ENCODE measurements around the gene EZR. TPM values are rescaled to one million over a fixed set of nuclear protein-coding genes. Genes with fewer than 3 reads are reported as not detected.

The EZR gene
- total and polyA plus RNA-seq, 4 experiments from 2014 or later: 260 to 277 (median 266) TPM

GRCh38 chr6:158780246-158780884 is 38.8 kb downstream of the EZR start:
- no peak for DNase-seq
- intact Hi-C loops (cut with micrococcal nuclease): no loop called here
- peaks cover 18% of the 10 kb centered on the region for H3K4me1 ChIP-seq (ENCODE audit: insufficient read depth, low read length)
- no peak overlapping the region for H3K4me3 Mint-ChIP-seq
- no peaks in the 10 kb centered on the region for H3K27me3 Mint-ChIP-seq
- H3K27ac ChIP-seq (ENCODE audit: low read depth, low read length): no peak overlapping the region
- peak overlapping the region; percentile 13 to 88 (median 81) for H3K27ac Mint-ChIP-seq
- H3K4me3 ChIP-seq (ENCODE audit: low read length in 2 of 2): no peak overlapping the region
- peaks cover 19 to 65% (median 34%) of the 10 kb centered on the region in 4 donors for H3K4me1 Mint-ChIP-seq
- H3K36me3 ChIP-seq (ENCODE audit: insufficient read depth, low read length): peaks cover 87% of the 10 kb centered on the region
- H3K9me3 Mint-ChIP-seq: no peaks in the 10 kb centered on the region
- no peaks in the 10 kb centered on the region for H3K9me3 ChIP-seq (ENCODE audit: control insufficient read depth in 1 of 2, low read length in 2 of 2)
- POLR2A ChIA-PET (ENCODE audit: partially characterized antibody): interaction anchor here (0.9 to 2.7 kb wide), 4 partner anchors 9 to 34 kb away, joined by 3 to 10 read pairs (median 6); no protein-coding TSS in a partner anchor
- H3K36me3 Mint-ChIP-seq: peaks cover 82 to 94% of the 10 kb centered on the region in 2 donors
- H3K27me3 ChIP-seq (ENCODE audit: insufficient read depth, low read length): no peaks in the 10 kb centered on the region
- CTCF ChIA-PET (ENCODE audit: partially characterized antibody): interaction anchor here (1.0 to 1.7 kb wide), 4 partner anchors 9 to 566 kb away, joined by 3 to 5 read pairs (median 3); no protein-coding TSS in a partner anchor

DNA sequence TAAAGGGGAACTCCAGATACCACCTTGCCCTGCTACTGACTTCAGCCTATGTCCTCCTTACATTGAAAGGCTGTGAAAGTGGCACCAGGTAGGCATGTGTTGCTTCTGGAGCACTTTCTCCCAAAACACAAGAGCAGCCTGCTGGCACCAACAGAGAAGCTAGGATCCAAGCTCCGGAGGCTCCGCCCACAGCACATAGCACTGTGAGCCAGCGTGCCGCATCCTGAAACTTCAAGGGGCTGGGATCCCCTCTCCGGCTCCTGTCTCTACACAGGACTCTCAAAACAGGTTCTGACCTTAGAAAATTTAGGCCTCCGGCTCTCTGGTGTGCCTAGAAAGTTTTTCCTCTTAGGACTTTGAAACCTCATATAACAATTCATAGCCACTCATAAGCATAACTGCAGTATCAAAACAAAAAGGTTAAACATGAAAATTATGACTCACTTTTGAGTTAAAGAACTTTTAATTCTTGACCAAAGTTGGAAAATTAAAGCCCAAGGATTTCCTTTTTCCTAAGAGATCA is 41.1 kb downstream of the EZR start:
- ChIA-PET POLR2A (ENCODE audit: partially characterized antibody) (interaction anchor here (0.9 kb wide), 1 partner anchor 41 kb away, joined by 3 read pairs; the partner anchor contains the start of gene EZR), CTCF (ENCODE audit: partially characterized antibody) (no interaction called here)
- peak overlapping the region in 6 of 7 donors; percentile 5 to 90 (median 76) for H3K27ac Mint-ChIP-seq
- no peaks in the 10 kb centered on the region for H3K9me3 Mint-ChIP-seq
- DNase-seq: no peak
- Histone ChIP-seq H3K36me3 (ENCODE audit: insufficient read depth, low read length) (peaks cover 85% of the 10 kb centered on the region), H3K27me3 (ENCODE audit: insufficient read depth, low read length) (no peaks in the 10 kb centered on the region), H3K9me3 (ENCODE audit: control insufficient read depth in 1 of 2, low read length in 2 of 2) (no peaks in the 10 kb centered on the region), H3K27ac (ENCODE audit: low read depth, low read length) (no peak overlapping the region), H3K4me1 (ENCODE audit: insufficient read depth, low read length) (peaks cover 23% of the 10 kb centered on the region), H3K4me3 (ENCODE audit: low read length in 2 of 2) (no peak overlapping the region)
- peaks cover 74 to 94% of the 10 kb centered on the region in 2 donors for H3K36me3 Mint-ChIP-seq
- peaks cover 30 to 68% (median 41%) of the 10 kb centered on the region in 4 donors for H3K4me1 Mint-ChIP-seq
- H3K4me3 Mint-ChIP-seq: no peak overlapping the region
- no peaks in the 10 kb centered on the region for H3K27me3 Mint-ChIP-seq
- intact Hi-C loops (cut with micrococcal nuclease): no loop called here

DNA sequence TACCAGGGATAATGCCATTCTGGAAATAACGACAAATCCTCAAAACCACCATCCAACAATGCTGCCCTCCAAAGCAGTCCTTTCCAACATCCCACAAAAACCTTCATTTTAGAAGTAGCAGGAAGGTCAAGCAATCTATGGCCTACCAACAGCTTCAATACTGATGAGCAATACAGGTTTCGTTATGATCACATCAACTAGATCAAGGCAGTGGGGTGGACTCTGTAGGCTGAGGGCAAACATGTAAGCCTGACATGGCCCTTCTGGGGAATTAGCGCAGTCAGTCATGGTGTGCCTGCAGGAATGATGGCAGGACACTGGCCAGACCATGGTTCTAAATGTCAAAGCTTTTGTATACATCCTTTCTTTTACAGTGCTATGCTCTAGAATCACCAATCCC is 41.7 kb downstream of the EZR start:
- peaks cover 72 to 94% of the 10 kb centered on the region in 2 donors for H3K36me3 Mint-ChIP-seq

DNA sequence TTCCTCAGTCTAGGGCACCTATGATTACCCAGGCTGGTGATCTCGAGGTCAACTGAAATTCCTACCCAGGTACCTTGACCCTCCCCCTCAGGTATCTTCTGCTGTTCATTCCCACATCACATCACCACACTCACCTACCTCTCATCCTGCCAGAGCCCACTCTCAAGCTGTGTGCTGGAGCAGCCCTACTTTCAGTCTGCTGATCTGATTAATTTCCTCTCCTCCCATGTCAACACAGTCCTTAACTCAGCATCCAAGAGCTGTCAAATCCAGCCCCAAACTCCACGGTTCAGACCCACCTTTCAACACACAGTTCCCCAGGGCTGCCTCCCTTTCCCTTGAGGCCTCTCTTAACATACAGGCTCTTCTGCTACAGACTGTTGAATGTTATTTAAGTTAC is 42.4 kb downstream of the EZR start:
- peaks cover 85% of the 10 kb centered on the region for H3K36me3 ChIP-seq (ENCODE audit: insufficient read depth, low read length)
- H3K36me3 Mint-ChIP-seq: peaks cover 71 to 94% of the 10 kb centered on the region in 2 donors
- no peaks in the 10 kb centered on the region for H3K27me3 ChIP-seq (ENCODE audit: insufficient read depth, low read length)
- peaks cover 36% of the 10 kb centered on the region for H3K4me1 ChIP-seq (ENCODE audit: insufficient read depth, low read length)
- H3K9me3 Mint-ChIP-seq: no peaks in the 10 kb centered on the region
- H3K9me3 ChIP-seq (ENCODE audit: control insufficient read depth in 1 of 2, low read length in 2 of 2): no peaks in the 10 kb centered on the region
- CTCF ChIA-PET (ENCODE audit: partially characterized antibody): no interaction called here
- H3K4me1 Mint-ChIP-seq: peaks cover 41 to 81% (median 52%) of the 10 kb centered on the region in 4 donors
- H3K4me3 Mint-ChIP-seq: no peak overlapping the region
- intact Hi-C loops (cut with micrococcal nuclease): no loop called here
- POLR2A ChIA-PET (ENCODE audit: partially characterized antibody): interaction anchor here (0.8 to 1.6 kb wide), 4 partner anchors 8 to 43 kb away, joined by 3 to 5 read pairs (median 3); partner anchors contain the start of gene EZR
- no peak for DNase-seq
- H3K27me3 Mint-ChIP-seq: no peaks in the 10 kb centered on the region
- no peak overlapping the region for H3K27ac ChIP-seq (ENCODE audit: low read depth, low read length)
- H3K4me3 ChIP-seq (ENCODE audit: low read length in 2 of 2): no peak overlapping the region
- H3K27ac Mint-ChIP-seq: peak overlapping the region; percentile 14 to 90 (median 87)

More for the DNA sequence above, 41.7 kb downstream of the EZR start:
- Mint-ChIP-seq H3K4me1 (peaks cover 35 to 73% (median 47%) of the 10 kb centered on the region in 4 donors), H3K9me3 (no peaks in the 10 kb centered on the region), H3K27me3 (no peaks in the 10 kb centered on the region), H3K4me3 (no peak overlapping the region), H3K27ac (peak overlapping the region; percentile 44 to 90 (median 80))
- intact Hi-C loops (cut with micrococcal nuclease): no loop called here
- H3K4me3 ChIP-seq (ENCODE audit: low read length in 2 of 2): no peak overlapping the region
- peaks cover 28% of the 10 kb centered on the region for H3K4me1 ChIP-seq (ENCODE audit: insufficient read depth, low read length)
- H3K27ac ChIP-seq (ENCODE audit: low read depth, low read length): no peak overlapping the region
- CTCF ChIA-PET (ENCODE audit: partially characterized antibody): no interaction called here
- no peaks in the 10 kb centered on the region for H3K27me3 ChIP-seq (ENCODE audit: insufficient read depth, low read length)
- H3K36me3 ChIP-seq (ENCODE audit: insufficient read depth, low read length): peaks cover 85% of the 10 kb centered on the region
- POLR2A ChIA-PET (ENCODE audit: partially characterized antibody): interaction anchor here (1.0 to 1.6 kb wide), 2 partner anchors 9 to 42 kb away, joined by 3 read pairs; partner anchors contain the start of gene EZR
- no peak for DNase-seq
- H3K9me3 ChIP-seq (ENCODE audit: control insufficient read depth in 1 of 2, low read length in 2 of 2): no peaks in the 10 kb centered on the region

GRCh38 chr6:158775832-158776231 is 43.3 kb downstream of the EZR start:
- peaks cover 71 to 94% of the 10 kb centered on the region in 2 donors for H3K36me3 Mint-ChIP-seq
- Histone ChIP-seq H3K9me3 (ENCODE audit: control insufficient read depth in 1 of 2, low read length in 2 of 2) (no peaks in the 10 kb centered on the region), H3K4me1 (ENCODE audit: insufficient read depth, low read length) (peaks cover 40% of the 10 kb centered on the region), H3K4me3 (ENCODE audit: low read length in 2 of 2) (no peak overlapping the region), H3K27me3 (ENCODE audit: insufficient read depth, low read length) (no peaks in the 10 kb centered on the region), H3K36me3 (ENCODE audit: insufficient read depth, low read length) (peaks cover 85% of the 10 kb centered on the region), H3K27ac (ENCODE audit: low read depth, low read length) (no peak overlapping the region)
- peak overlapping the region in 1 of 8 donors; percentile 20 for H3K4me3 Mint-ChIP-seq
- H3K9me3 Mint-ChIP-seq: peaks cover 0 to 3% (median 0%) of the 10 kb centered on the region in 8 donors
- H3K27me3 Mint-ChIP-seq: no peaks in the 10 kb centered on the region
- H3K4me1 Mint-ChIP-seq: peaks cover 45 to 85% (median 57%) of the 10 kb centered on the region in 4 donors
- intact Hi-C loops (cut with micrococcal nuclease): no loop called here
- CTCF ChIA-PET (ENCODE audit: partially characterized antibody): interaction anchor here (2.2 kb wide), 1 partner anchor 16 kb away, joined by 5 read pairs; no protein-coding TSS in a partner anchor
- no peak for DNase-seq
- H3K27ac Mint-ChIP-seq: peak overlapping the region in 5 of 7 donors; percentile 24 to 90 (median 57)
- POLR2A ChIA-PET (ENCODE audit: partially characterized antibody): interaction anchor here (1.3 to 1.6 kb wide), 2 partner anchors 36 to 44 kb away, joined by 3 to 5 read pairs; partner anchors contain the start of gene EZR

DNA sequence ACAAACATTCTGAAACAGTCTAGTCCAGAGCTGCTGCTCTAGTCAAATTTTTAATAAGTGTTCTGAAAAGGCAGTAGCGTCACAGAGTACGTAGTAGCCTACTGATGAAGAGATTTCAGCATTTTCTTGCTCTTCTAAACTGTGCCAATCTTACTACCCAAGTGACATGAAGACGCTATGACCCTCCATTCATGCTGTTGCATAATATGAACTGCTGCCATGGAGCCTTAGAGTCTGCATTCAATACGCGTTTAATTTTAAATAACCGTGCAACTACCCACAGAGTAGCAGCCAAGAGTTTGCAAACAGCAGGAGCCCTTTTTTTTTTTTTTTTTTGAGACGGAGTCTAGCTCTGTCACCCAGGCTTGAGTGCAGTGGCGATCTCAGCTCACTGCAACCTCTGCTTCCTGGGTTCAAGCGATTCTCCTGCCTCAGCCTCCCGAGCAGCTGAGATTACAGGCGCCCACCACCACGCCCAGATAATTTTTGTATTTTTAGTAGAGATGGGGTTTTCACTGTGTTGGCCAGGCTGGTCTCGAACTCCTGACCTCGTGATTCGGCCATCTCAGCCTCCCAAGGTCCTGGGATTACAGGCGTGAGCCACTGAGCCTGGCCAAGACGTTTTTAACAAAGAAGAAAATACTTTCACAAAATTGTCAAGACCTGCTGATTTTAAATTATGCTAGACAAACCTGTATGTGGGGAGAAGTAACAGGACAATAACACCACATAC is 44.3 kb downstream of the EZR start:
- H3K4me3 ChIP-seq (ENCODE audit: low read length in 2 of 2): no peak overlapping the region
- Mint-ChIP-seq H3K36me3 (peaks cover 75 to 95% of the 10 kb centered on the region in 2 donors), H3K9me3 (peaks cover 0 to 5% (median 0%) of the 10 kb centered on the region in 8 donors), H3K27ac (peak overlapping the region in 6 of 7 donors; percentile 24 to 90 (median 68)), H3K27me3 (no peaks in the 10 kb centered on the region), H3K4me1 (peaks cover 50 to 86% (median 61%) of the 10 kb centered on the region in 4 donors), H3K4me3 (peak overlapping the region in 3 of 8 donors; percentile 4 to 36 (median 27))
- DNase-seq: no peak
- peaks cover 85% of the 10 kb centered on the region for H3K36me3 ChIP-seq (ENCODE audit: insufficient read depth, low read length)
- POLR2A ChIA-PET (ENCODE audit: partially characterized antibody): interaction anchor here (1.1 to 1.6 kb wide), 2 partner anchors 13 to 224 kb away, joined by 3 read pairs; no protein-coding TSS in a partner anchor
- H3K4me1 ChIP-seq (ENCODE audit: insufficient read depth, low read length): peaks cover 42% of the 10 kb centered on the region
- CTCF ChIA-PET (ENCODE audit: partially characterized antibody): interaction anchor here (0.6 to 2.2 kb wide), 2 partner anchors 17 to 32 kb away, joined by 3 to 5 read pairs; no protein-coding TSS in a partner anchor
- no peak overlapping the region for H3K27ac ChIP-seq (ENCODE audit: low read depth, low read length)
- no peaks in the 10 kb centered on the region for H3K27me3 ChIP-seq (ENCODE audit: insufficient read depth, low read length)
- H3K9me3 ChIP-seq (ENCODE audit: control insufficient read depth in 1 of 2, low read length in 2 of 2): no peaks in the 10 kb centered on the region
- intact Hi-C loops (cut with micrococcal nuclease): no loop called here
